NCI-H524 treated with DMSO at 0.1 percent for 48 hours (cell line): ENCODE data around the gene KIF25.
"Not testable (repeated sequence)": the region's sequence is repeated elsewhere in the genome, so short reads cannot be mapped to it uniquely, and the experiment has no call there.

Source experiments
- DNase-seq: peaks from one replicate; lab custom pipeline; 2025; lab: John Stamatoyannopoulos, UW

The KIF25 gene

DNA sequence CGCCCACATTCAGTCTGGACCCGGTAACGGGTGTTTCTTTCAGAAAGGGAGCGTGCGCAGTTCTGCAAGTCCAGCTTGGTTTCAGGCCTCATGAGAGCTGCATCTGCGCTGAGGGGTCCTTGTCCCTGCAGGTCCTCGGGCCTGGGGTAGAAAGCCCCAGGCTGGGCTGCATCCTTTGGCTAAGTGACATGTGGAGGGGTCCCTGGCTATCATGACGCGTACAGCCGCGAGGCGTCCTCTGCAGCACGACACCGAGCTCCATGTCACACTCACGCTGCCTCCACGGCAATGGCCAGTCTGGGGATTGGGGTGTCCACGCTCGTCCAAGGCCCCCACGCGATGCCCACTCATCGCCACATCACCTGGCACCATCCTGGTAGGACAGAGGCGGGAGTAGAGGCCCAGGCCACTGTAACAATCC is 1.7 kb upstream of the KIF25 start:
- DNase-seq, result no peak

DNA sequence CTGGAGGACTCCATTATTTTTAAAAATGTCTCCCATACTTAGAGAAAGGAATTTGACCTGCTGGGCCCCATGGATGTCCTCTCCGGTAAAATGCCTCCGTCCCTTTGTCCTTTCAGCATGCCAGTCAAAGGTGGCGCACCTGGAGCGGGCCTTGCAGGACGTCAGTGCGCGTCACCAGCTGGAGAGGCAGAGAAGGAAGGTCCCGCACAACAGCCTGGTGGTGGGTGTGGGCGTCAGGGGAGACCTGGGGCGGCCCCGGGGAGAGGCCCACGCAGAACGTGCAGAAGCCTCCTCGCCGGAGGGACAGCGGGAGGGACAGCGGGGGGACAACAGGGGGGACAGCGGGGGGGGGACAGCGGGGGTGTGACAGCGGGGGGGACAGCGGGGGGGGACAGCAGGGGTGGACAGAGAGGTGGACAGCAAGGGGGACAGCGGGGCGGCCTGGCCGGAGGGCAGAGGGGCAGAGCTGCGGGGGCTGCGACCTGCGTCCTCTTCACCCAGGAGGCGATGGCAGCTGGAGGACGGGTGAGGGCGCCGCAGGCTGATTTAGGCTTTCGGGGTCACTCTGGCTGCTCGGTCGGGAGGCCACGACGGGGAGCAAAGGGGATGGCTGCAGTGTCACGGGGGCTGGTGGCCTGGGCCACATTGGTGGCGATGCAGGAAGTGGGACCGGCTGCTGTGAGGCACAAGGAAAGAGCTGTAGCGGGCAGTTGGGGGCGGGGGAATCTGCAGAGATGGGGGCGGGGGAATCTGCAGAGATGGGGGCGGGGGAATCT is 859 bp upstream of the KIF25 start:
- DNase-seq, result no peak

DNA sequence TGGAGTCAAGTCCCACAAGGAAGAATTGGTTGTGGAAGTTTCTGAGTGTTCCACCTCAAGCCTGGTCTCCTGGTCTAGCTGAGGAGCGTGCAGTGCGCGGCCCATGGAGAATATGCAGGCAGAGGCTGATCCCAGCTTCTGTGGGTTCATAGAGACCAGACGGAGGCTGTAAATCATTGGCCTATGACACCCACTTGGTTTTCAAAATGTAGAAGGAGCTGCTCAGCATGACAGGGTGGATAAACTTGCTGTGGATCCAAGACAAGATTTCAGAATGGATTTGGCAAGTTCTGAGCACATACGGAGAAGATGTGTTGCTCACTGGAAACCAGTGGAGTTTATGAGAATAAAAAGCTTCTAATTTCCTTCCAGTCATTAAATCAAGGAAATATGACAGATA is 744 bp downstream of the KIF25 start:
- DNase-seq, result no peak

DNA sequence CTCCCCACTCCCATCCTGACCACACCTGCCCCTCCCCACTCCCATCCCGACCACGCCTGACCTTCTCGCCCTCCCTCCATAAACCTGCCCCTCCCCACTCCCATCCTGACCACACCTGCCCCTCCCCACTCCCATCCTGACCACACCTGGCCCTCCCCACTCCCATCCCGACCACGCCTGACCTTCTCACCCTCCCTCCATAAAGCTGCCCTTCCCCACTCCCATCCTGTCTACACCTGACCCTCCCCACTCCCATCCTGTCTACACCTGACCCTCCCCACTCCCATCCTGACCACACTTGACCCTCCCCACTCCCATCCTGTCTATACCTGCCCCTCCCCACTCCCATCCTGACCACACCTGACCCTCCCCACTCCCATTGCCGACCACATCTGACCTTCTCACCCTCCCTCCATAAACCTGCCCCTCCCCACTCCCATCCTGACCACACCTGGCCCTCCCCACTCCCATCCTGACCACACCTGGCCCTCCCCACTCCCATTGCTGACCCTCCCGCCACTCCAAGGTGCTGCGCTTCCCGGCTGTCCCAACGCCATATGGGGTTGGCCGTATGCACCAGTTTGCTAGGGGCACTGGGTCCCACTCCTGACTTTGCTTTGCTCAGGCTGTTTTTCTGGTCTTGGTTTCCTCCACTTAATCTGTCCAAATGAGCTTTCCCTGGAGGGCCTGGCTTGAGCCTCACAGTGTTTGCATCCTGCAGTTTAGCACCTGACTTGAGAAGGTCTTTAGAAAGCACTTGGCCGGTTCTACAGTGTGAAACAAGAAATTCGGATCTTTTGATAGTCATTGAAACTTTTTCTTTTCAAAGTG is 2.9 kb downstream of the KIF25 start:
- DNase-seq, result no peak

DNA sequence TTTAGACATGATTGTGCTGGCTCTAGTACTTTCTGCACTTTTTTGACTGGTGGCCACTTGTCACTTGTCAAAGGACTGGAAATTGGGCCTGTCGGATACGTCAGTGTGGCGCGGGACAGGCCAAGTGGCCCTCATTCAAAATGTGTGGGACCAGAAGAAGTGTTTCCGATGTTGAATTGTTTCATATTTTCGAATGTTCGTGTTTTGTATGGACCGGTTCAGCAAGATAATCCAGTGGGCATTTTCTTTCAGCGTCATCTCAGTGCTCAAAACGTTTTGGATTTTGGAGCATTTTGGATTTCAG is 3.5 kb downstream of the KIF25 start:
- DNase-seq, result no peak

DNA sequence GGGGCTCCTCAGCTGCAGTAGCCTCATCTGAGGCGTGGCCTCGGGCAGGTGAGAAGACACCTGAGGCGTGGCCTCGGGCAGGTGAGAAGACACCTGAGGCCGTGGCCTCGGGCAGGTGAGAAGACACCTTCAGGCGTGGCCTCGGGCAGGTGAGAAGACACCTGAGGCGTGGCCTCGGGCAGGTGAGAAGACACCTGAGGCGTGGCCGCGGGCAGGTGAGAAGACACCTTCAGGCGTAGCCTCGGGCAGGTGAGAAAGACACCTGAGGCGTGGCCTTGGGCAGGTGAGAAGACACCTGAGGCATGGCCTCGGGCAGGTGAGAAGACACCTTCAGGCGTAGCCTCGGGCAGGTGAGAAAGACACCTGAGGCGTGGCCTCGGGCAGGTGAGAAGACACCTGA is 4.0 kb downstream of the KIF25 start:
- not testable (repeated sequence) for DNase-seq

DNA sequence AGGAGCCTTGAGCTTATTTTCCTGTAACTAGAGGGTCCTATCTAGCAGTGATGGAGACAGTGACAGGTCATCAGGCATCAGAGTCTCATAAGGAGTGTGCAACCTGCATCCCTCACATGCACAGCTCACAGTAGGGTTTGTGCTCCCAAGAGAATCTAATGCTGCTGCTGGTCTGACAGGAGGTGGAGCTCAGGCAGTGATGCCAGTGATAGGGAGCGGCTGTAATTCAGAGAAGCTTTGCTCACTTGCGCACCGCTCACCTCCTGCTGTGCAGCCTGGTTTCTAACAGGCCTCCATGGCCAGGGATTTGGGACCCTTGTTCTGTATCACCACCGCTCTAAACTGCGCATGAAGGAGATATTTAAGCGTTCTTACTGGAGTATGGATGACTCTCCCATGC is 5.3 kb downstream of the KIF25 start:
- DNase-seq, result no peak

DNA sequence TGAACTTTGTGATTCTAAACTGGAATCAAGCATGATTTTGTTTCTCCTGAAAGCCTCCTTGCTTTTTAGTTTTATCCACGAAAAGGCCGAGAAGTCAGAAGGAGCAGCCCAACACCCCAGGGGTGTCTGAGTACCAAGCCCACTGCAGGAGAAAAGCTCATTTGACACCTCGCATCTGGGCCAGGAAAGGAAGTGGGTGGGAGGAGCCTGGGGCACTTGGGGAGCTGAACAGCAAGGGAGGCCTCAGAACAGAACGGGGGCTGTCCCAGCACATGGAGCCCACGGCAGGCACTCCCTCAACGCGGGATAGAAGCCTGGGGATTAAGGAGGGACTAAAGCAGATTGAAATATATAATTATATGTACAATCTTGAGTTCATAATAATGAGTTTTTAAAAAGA is 6.6 kb downstream of the KIF25 start:
- DNase-seq, result no peak

DNA sequence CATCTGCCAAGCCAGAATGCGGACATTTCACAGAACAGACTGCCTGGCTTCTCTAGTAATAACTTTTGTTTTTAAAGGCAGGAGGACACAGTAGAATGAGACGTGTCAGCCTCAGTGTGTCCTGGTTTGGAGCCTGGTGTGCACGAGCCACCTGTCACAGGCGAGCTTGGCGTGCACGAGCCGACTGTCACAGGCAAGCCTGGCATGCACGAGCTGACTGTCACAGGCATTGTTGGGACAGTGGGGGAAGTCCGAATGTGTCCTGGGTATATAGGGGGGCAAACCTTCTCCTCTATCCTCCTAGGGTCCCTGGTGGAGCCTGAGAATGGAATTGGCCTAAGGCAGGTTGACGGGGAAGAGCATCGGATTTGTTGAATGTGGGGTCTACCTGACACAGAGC is 7.5 kb downstream of the KIF25 start:
- DNase-seq, result no peak

DNA sequence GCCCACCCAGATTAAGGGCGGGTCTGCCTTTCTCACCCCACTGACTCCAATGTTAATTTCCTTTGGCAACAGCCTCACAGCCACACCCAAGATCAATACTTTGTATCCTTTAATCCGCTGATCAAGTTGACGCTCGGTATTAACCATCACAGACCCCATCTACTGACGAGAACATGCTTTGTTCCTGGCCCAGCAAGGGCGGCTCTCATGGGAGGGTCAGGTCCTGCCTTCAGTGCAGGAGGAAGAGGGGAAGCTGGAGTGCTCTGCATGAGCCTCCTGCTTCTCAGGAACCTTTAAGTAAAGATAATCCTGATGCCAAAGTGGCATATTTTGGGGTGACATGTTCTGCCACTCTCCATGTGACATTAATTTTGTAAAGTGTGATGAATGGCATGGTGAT is 8.3 kb downstream of the KIF25 start:
- no peak for DNase-seq

DNA sequence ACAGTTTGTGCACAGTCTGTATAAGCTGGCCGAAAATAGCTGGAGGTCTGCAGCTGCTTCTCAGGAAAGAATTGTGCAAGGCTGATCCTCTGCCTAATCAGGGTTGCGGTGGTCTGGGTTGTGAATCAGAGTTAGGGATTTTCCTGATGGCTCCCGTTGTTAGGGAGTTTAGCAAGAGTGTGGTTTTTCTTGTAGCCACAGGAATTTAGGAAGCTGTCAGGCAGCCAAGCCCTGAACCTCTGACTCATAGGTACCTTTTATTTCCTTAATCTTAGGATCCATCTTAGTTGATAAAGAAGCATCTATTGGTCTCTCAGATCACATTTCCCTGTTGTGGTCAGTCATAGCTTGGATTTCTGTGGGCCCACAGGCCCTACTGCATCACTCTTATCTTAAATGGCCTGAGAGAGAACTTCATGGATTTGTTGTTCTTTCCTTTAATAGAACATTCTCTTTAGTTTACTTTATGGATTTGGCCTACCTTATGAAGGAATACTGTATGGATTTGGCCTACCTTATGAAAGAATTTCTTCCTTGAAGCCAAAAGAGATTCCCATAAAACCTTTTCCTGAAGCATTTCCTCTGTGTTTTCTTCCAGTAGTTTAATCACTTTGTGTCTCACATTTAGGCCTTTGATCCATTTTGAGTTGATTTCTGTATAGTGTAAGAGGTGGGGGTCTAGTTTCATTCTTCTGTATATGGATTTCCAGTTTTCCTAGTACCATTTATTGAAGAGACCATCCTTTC is 10.3 kb downstream of the KIF25 start:
- DNase-seq, result no peak

DNA sequence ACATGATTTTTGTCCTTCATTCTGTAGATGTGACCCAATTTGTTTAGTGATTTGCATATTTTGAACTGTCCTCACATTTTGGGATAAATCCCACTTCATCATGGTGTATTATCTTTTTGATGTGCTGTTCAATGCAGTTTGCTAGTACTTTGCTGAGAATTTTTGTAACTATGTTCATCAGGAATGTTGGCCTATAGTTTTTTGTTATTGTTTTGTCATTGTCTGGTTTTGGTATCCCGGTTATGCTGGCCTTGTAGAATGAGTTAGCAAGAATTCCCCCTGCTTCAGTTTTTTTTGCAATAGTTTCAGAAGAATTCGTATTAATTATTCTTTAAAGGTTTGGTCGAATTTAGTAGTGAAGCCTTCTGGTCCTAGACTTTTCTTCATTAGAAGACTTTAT is 11.9 kb downstream of the KIF25 start:
- DNase-seq, result no peak

DNA sequence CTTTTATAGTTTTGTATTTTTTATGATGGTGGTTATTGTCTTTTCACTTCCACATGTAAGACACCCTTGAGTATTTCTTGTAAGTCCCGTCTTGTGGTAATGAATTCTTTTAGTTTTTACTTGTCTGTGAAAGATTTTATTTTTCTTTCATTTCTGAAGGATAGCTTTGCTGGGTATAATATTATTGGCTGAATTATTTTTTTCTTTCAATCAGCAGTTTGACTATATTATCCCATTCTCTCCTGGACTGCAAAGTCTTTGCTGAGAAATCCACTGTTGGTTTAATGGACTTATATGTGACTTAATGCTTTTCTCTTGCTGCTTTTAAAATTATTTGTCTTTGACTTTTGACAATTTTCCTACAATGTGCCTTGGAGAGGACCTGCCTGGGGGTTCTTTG is 13.8 kb downstream of the KIF25 start:
- DNase-seq, result no peak

DNA sequence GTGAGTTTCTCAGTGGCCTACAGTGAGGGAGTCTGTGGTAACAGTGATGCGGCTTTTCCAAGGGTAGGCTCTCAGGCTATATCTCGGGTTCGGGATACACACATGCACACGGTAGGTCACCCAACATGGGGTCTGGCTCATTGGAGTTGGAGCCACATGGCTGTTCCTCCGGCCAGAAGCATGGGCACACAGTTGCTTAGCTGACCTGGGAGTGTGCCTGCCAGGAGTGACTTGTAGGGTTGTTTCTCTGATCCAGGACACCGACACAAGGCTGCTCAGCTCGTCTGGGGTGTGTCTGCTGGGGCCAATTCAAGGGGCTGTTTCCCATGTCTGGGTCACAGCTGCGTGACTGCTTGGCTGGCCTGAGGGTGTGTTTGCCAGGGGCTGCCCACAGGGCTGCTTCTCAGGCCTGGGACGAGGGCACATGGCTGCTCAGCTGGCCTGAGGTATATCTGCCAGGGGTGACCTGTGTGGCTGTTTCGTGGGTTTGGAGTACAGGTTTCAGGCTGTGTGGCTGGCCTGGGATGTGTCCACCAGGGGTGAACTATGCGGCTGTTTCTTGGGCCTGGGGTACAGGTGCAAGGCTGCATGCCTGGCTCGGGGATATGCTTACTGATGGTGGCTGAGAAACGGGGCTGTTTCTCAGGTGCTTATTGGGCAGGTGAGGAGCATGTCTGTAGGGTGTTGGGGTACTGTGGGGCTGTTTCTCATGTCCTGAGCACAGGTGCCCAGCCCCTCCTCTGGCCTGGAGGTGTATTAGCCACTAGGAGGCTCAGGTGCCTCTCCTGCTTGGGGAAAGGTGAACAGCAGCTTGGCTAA is 15.2 kb downstream of the KIF25 start:
- DNase-seq, result no peak

DNA sequence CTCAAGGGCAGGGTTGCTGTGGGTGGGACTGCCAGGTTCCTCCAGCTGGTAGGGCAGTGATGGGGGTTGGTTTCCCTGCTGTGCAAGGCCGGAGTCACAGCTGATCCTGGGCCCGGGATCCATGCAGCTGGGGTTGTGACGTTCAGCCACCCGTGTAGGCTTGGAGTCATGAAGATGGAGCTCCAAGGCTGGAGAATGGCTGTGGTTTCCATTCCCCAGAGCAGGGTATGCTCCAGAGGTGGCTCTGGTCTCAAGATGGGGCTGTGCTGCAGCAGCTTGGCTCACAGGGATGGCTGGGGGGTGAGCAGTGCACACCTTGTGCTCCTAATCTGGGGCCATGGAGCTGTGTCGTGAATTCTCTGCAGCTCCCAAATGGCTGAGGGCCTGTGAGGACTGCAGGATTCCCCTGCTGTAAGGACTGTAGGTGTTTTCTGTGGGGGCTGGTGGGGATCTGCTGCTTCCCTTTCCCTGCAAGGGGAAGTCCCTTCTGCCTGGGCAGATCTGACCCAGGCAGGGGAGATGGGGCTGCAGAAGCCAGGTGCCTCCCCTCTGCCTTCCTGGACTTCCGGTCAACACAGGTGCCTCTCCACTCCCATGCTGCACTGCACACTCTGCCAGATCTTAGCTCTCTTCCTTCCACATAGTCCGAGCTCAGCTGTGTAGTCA is 15.9 kb downstream of the KIF25 start:
- DNase-seq, result no peak

DNA sequence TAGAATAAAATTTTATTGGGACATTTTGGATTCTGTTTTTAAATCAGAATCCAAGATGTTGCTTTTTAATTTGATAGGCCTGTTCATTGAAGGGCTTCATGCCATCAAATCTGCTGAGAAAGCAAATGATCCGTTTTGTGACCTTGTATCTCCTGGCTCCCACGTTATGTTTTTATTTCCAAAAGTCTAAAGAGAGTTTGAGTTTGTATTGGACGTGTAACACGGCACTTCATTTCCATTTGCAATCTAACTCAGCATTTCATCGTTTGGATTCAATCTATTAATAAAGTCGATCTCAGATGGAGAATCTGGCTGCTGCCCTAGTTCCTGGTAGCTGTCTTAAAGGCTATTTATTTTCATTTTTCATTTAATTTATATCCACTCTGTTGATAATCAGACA is 17.0 kb downstream of the KIF25 start:
- DNase-seq, result no peak

DNA sequence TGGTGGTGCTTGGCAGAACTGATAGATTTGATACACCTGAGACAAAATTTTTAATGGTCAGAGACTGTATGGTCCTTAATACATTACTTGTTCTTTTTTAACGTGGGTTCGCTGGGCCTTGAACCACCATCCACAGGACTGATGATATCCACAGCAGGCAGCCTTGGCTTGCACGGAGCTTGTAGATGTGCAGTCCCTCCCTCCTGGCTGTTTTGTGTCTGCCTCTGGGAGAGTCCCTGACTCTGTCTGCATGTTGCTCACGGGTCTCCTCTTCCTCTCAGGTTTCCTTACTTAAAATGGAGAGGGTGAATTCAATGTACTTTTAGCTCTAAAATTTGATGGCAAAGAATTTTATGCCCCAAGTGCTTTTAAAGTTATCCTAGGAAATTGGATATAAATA is 17.5 kb downstream of the KIF25 start:
- DNase-seq, result no peak

DNA sequence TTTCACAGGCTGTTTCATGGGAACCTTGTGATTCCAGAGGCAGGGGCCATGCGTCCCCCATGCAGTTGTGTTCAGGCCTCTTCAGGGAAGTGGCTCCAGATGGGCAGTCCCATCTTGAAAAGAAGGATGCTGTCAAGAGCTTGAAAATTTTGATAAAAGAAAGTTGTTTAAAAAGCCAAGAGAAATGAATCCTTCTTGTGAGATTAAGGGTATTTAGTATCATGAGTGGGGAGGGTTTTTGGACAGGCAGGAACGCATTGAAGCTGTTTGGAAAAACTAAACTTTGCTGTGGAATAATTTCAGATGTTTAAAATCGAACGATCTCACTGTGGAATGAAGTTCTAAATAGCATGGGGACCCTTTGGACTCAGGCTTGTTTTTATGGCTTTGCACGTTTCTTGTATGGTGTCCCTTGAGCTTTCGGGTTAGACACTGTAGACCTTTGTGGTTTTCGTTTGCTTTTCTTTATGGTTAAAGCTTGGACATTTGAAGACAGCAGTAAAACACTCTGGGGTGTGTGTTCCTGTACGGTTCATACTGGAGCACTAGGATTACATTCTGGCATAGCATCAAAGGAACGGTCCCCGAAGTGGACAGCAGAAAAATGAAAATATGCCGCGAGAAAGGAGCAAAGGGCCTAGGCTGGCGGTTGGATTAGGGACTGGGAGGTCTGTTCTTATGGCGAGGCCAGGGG is 18.2 kb downstream of the KIF25 start:
- no peak for DNase-seq

DNA sequence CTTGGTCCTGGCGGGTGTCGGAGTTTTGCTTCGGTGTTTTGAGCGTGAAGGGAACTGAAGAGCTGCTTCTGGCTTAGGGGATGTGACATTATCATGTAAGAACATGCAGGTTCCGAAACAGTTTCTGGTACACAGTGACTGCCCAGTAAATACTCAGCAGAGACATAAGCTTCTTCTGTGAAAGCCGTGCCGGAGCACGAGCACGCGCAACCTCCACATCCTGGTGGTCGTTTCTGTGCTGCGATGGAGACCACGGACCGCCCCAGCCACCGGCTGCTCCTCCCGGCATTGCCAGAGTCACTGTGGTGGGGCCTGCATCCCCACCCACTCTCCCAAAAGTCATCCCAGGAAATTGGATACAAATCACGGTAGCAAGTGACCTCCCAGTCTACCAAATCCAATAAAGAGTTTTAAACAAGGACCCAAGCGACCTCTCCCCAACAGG is 18.7 kb downstream of the KIF25 start:
- DNase-seq, result no peak

DNA sequence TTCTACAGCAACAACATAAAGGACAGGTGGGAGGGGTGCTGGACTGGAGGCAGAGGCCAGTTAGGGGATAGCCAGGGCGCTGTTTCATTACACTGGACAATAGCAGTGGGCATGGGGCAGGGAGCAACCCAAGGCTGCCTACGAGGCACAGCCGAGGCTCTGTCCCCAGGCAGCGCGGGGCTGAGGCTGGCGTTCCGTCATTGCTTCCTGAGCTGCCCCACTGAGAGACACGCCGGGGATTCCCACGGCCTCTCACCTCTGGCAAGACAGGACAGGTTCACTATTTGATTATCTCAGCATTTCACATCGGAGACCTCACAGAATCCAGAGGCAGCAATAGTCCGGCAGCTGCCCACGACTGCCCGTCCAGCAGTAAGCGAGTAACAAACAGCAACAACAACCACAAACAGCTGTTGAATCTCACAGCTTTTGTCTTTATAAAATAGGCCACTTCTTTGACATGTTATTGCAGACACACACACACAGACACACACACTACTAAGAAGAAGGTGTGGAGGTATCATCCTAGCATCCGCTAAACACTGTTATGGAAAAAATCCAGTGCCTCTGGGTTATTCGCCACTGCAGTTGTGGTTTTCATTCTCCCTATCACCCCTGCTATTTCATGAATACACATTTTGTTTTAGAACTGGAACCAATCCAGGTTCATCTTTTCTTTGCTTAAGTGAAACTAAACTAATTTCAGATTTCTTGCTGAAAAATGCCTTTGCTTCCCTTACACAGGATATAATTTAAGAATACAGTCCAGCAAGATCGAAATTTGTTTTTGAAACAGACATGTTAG is 19.5 kb downstream of the KIF25 start:
- DNase-seq, result no peak
